HepG2 (cell line): ENCODE measurements around the gene ATG9A. TPM values are rescaled to one million over a fixed set of nuclear protein-coding genes. Genes with fewer than 3 reads are reported as not detected.

Experiments
- ARID2 ChIP-seq: sonication (generic); formaldehyde crosslinking; IDR thresholded peaks from 2 replicates; pipeline ENCODE4 v1.8.1; 2022; ENCODE audit warnings: mild to moderate bottlenecking, missing genetic modification reagents, borderline replicate concordance
- ATF4 ChIP-seq, 2 experiments: fragments of 450-650 bp in 1 of 2; sonication (generic) in 1 of 2; formaldehyde crosslinking; IDR thresholded peaks; 2 replicates each; pipeline versions ENCODE4 v1.5.0 to v1.8.0; 2020 to 2022; ENCODE audit warnings: mild to moderate bottlenecking in 1 of 2, missing genetic modification reagents in 1 of 2
- CEBPB ChIP-seq: IDR thresholded peaks from 2 replicates; pipeline ENCODE4 v1.6.1; 2011; ENCODE audit warnings: low read depth, low read length, improper control_type of control experiment, borderline replicate concordance
- CSRNP2 ChIP-seq: sonication (generic); formaldehyde crosslinking; conservative IDR thresholded peaks from 2 replicates; pipeline ENCODE4 v1.8.0; 2022; ENCODE audit warnings: low read depth, missing genetic modification reagents
- FOSL2 ChIP-seq: sonication (generic); formaldehyde crosslinking; IDR thresholded peaks from 2 replicates; pipeline ENCODE4 v1.4.0; 2020; ENCODE audit warnings: missing genetic modification reagents
- FOXM1 ChIP-seq: sonication (generic); formaldehyde crosslinking; IDR thresholded peaks from 2 replicates; pipeline ENCODE4 v1.5.0; 2020; ENCODE audit warnings: missing genetic modification reagents
- IKZF1 ChIP-seq: fragments of 450-650 bp; IDR thresholded peaks from 2 replicates; pipeline ENCODE4 v1.7.1; 2016
- MTF1 ChIP-seq: sonication (generic); formaldehyde crosslinking; IDR thresholded peaks from 2 replicates; pipeline ENCODE4 v1.5.0; 2020; ENCODE audit warnings: missing genetic modification reagents
- PHF20 ChIP-seq: sonication (generic); formaldehyde crosslinking; IDR thresholded peaks from 2 replicates; pipeline ENCODE4 v1.5.0; 2020; ENCODE audit warnings: mild to moderate bottlenecking, missing genetic modification reagents
- PTBP1 ChIP-seq: fragments of 200-400 bp; formaldehyde crosslinking; IDR thresholded peaks from 2 replicates; pipeline ENCODE4 v1.6.1; 2018; ENCODE audit warnings: low read length, low read depth; ENCODE audit not compliant: poor library complexity, severe bottlenecking
- SIX4 ChIP-seq: sonication (generic); formaldehyde crosslinking; IDR thresholded peaks from 2 replicates; pipeline ENCODE4 v1.4.0; 2020; ENCODE audit warnings: missing genetic modification reagents
- SP140L ChIP-seq: sonication (generic); formaldehyde crosslinking; IDR thresholded peaks from 2 replicates; pipeline ENCODE4 v1.4.0; 2020; ENCODE audit warnings: missing genetic modification reagents, borderline replicate concordance
- ZBTB1 ChIP-seq: sonication (generic); formaldehyde crosslinking; IDR thresholded peaks from 2 replicates; pipeline ENCODE4 v1.4.0; 2020; ENCODE audit warnings: missing genetic modification reagents, borderline replicate concordance
- ZNF207 ChIP-seq: fragments of 450-650 bp; IDR thresholded peaks from 2 replicates; pipeline ENCODE4 v1.6.1; 2016; ENCODE audit warnings: antibody characterized with exemption, borderline replicate concordance
- ZNF256 ChIP-seq: sonication (generic); formaldehyde crosslinking; conservative IDR thresholded peaks from 2 replicates; pipeline ENCODE4 v1.4.0; 2020; ENCODE audit warnings: missing genetic modification reagents
- ZNF260 ChIP-seq: sonication (generic); formaldehyde crosslinking; IDR thresholded peaks from 2 replicates; pipeline ENCODE4 v1.4.0; 2020; ENCODE audit warnings: missing genetic modification reagents, low read depth, mild to moderate bottlenecking, borderline replicate concordance
- ZNF326 ChIP-seq: sonication (generic); formaldehyde crosslinking; IDR thresholded peaks from 2 replicates; pipeline ENCODE4 v1.4.0; 2020; ENCODE audit warnings: missing genetic modification reagents, borderline replicate concordance
- ZNF431 ChIP-seq: sonication (generic); formaldehyde crosslinking; IDR thresholded peaks from 2 replicates; pipeline ENCODE4 v1.9.0; 2022; ENCODE audit warnings: missing genetic modification reagents, low read depth, mild to moderate bottlenecking, borderline replicate concordance
- ZNF556 ChIP-seq: sonication (generic); formaldehyde crosslinking; IDR thresholded peaks from 2 replicates; pipeline ENCODE4 v1.4.0; 2020; ENCODE audit warnings: mild to moderate bottlenecking, missing genetic modification reagents, borderline replicate concordance
- ZNF616 ChIP-seq: sonication (generic); formaldehyde crosslinking; IDR thresholded peaks from 2 replicates; pipeline ENCODE4 v1.5.0; 2020; ENCODE audit warnings: low read depth, mild to moderate bottlenecking, missing genetic modification reagents
- ZNF766 ChIP-seq: sonication (generic); formaldehyde crosslinking; IDR thresholded peaks from 2 replicates; pipeline ENCODE4 v1.5.0; 2020; ENCODE audit warnings: missing genetic modification reagents, borderline replicate concordance
- polyA plus RNA-seq, 8 experiments: library from polyadenylated mRNA; depleted of rRNA in 3 of 8; stranded (reverse) in 7 of 8; unstranded in 1 of 8; fragments of >200 nt; fragmentation: Illumina TruSeq in 4 of 8; extraction: Trizol in 4 of 8; gene quantifications; 2 replicates each; pipeline versions ENCODE4 v1.2.1 to v1.2.3, GENCODE V29; 2011 to 2016; ENCODE audit warnings: low read depth in 4 of 8, missing spikeins in 1 of 8, mixed read lengths in 1 of 8; ENCODE audit not compliant: insufficient read depth in 1 of 8
- total RNA-seq, 5 experiments: library from RNA; depleted of rRNA; stranded (reverse); fragments of >200 nt; fragmentation: Illumina TruSeq; extraction: Trizol; gene quantifications; 2 replicates each; pipeline ENCODE4 v1.2.3, GENCODE V29; 2016; ENCODE audit warnings: low read depth in 1 of 5
- TF ChIP-seq, protein P1 (sequence below): sonication (generic); formaldehyde crosslinking; conservative IDR thresholded peaks from 2 replicates; pipeline ENCODE4 v1.8.0; 2022; ENCODE audit warnings: mild to moderate bottlenecking, moderate library complexity, missing genetic modification reagents

Gene ATG9A
- total and polyA plus RNA-seq, 2 of the 13 experiments (the other 11 are each of a cell fraction or from before 2014, with no cell fraction given), result 35.0 to 131 TPM

- TF ChIP-seq ZBTB1, result no peak; the same call in 1 of the 2 replicates
- TF ChIP-seq, protein P1, sequence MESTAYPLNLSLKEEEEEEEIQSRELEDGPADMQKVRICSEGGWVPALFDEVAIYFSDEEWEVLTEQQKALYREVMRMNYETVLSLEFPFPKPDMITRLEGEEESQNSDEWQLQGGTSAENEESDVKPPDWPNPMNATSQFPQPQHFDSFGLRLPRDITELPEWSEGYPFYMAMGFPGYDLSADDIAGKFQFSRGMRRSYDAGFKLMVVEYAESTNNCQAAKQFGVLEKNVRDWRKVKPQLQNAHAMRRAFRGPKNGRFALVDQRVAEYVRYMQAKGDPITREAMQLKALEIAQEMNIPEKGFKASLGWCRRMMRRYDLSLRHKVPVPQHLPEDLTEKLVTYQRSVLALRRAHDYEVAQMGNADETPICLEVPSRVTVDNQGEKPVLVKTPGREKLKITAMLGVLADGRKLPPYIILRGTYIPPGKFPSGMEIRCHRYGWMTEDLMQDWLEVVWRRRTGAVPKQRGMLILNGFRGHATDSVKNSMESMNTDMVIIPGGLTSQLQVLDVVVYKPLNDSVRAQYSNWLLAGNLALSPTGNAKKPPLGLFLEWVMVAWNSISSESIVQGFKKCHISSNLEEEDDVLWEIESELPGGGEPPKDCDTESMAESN (CRISPR knock-in tag), result peak; percentile 81
- TF ChIP-seq ZNF431 (CRISPR knock-in tag), result peak; percentile 70; the same call in 1 of the 2 replicates
- peak; percentile 87 for TF ChIP-seq PTBP1
- TF ChIP-seq ZNF260 (CRISPR knock-in tag), result no peak
- TF ChIP-seq FOXM1 (CRISPR knock-in tag), result no peak
- TF ChIP-seq ZNF766, result 0 out of 2 replicates have a peak, but pooled peaks have one; percentile 65
- peak; percentile 53 for TF ChIP-seq FOSL2 (CRISPR knock-in tag)
- TF ChIP-seq ZNF326 (CRISPR knock-in tag), result 0 out of 2 replicates have a peak, but pooled peaks have one; percentile 71
- no peak for TF ChIP-seq CEBPB
- no peak; the same call in 1 of the 2 replicates for TF ChIP-seq ZNF616 (CRISPR knock-in tag)
- TF ChIP-seq IKZF1, result no peak
- TF ChIP-seq SP140L (CRISPR knock-in tag), result peak; percentile 66; the same call in 1 of the 2 replicates
- peak in 1 of 2 experiments; percentile 48; a peak in 2 of 4 replicates for TF ChIP-seq ATF4 (CRISPR knock-in tag; IDR thresholded peaks at IDR 0.05)
- TF ChIP-seq ZNF556 (CRISPR knock-in tag), result peak; percentile 85; the same call in 1 of the 2 replicates
- no peak for TF ChIP-seq ZNF256
- peak; percentile 62 for TF ChIP-seq PHF20 (CRISPR knock-in tag)
- TF ChIP-seq CSRNP2 (CRISPR knock-in tag), result no peak
- no peak; the same call in 1 of the 2 replicates for TF ChIP-seq MTF1 (CRISPR knock-in tag)
- TF ChIP-seq ARID2 (CRISPR knock-in tag), result peak; percentile 98
- peak; percentile 4; the same call in 1 of the 2 replicates for TF ChIP-seq SIX4 (CRISPR knock-in tag)
- no peak for TF ChIP-seq ZNF207
These were observed 22.9 kb downstream of the ATG9A start, which contains the start of gene ZFAND2B (continued) for GRCh38 chr2:219206328-219207133.
